MCF 10A (cell line): ENCODE results near the gene KIF19. TPM values are rescaled to one million over a fixed set of nuclear protein-coding genes. Genes with fewer than 3 reads are reported as not detected.

Source experiments
- BruUV-seq: library from RNA; stranded (reverse); fragments of 400-500 nt; replicated peaks from 2 replicates; lab custom pipeline; 2021; lab: Mats Ljungman, UMichigan
- CTCF ChIA-PET: fragments of 300-600 bp; sonication (Branson Sonifier 250); formaldehyde crosslinking; extraction: SDS; loops from one replicate; lab custom pipeline; 2021; ENCODE audit warnings: antibody characterized with exemption, inconsistent platforms; lab: Yijun Ruan, JAX
- POLR2A ChIA-PET: fragments of 300-600, 350-650 bp; sonication (Branson Sonifier 250); formaldehyde crosslinking; extraction: SDS; loops from one replicate; lab custom pipeline; 2020; ENCODE audit warnings: antibody characterized with exemption, inconsistent platforms; lab: Yijun Ruan, JAX
- DNase-seq: peaks from one replicate; pipeline ENCODE4 v3.0.0-alpha.2; 2018; ENCODE audit not compliant: unreplicated experiment
- H3K27ac Mint-ChIP-seq: one replicate; pipeline ENCODE4 v1.8.0; 2022; ENCODE audit warnings: mild to moderate bottlenecking, low read depth, mixed read lengths; ENCODE audit not compliant: unreplicated experiment
- H3K27me3 Mint-ChIP-seq: one replicate; pipeline ENCODE4 v1.8.0; 2022; ENCODE audit warnings: mixed read lengths; ENCODE audit not compliant: insufficient read depth, unreplicated experiment
- H3K36me3 Mint-ChIP-seq: one replicate; pipeline ENCODE4 v1.8.0; 2022; ENCODE audit warnings: mild to moderate bottlenecking, moderate library complexity, mixed read lengths; ENCODE audit not compliant: insufficient read depth, unreplicated experiment
- H3K4me1 Mint-ChIP-seq: one replicate; pipeline ENCODE4 v1.8.0; 2022; ENCODE audit warnings: mixed read lengths; ENCODE audit not compliant: insufficient read depth, unreplicated experiment
- H3K4me3 Mint-ChIP-seq: one replicate; pipeline ENCODE4 v1.8.0; 2022; ENCODE audit warnings: mild to moderate bottlenecking, moderate library complexity, mixed read lengths; ENCODE audit not compliant: unreplicated experiment
- H3K9me3 Mint-ChIP-seq: one replicate; pipeline ENCODE4 v1.8.0; 2022; ENCODE audit warnings: mixed read lengths; ENCODE audit not compliant: unreplicated experiment
- intact Hi-C: fragments of 100-400 bp; cut with micrococcal nuclease; formaldehyde crosslinking; loops from 2 replicates; pipeline ENCODE4 v1.14.1; 2022
- total RNA-seq: library from RNA; stranded (reverse); gene quantifications from 2 replicates; pipeline ENCODE4 v1.2.3, GENCODE V29; 2022
- TF ChIP-seq, protein P1 (sequence below): fragments of 200-600 bp; IDR thresholded peaks from one replicate; pipeline ENCODE4 v1.8.0; 2022; ENCODE audit warnings: antibody characterized with exemption, mild to moderate bottlenecking; ENCODE audit not compliant: unreplicated experiment

The KIF19 gene
- total RNA-seq, 1 experiment from 2014 or later, result not detected

DNA sequence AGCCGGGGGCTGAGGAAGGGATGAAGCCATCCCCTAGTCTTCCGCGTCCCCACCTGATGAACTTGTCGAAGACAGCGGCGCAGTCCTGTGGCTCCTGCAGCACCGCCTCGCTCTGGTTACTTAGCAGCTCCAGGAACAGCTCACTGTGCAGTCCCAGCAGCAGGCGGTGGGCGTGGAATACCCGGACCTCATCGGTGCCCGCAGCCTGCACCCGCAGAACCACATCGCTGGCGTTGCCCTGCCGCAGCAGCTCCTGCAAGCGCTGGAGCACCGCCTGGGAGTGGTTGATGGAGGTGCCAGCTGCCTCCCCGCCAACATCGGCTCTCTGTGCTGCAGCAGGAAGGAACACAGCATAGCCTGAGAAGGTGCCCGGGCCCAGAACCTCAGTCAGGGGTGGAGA lies 33.9 kb downstream of the KIF19 start:
- Mint-ChIP-seq H3K4me1 (no peaks in the 10 kb centered on the region), H3K36me3 (no peaks in the 10 kb centered on the region), H3K9me3 (no peaks in the 10 kb centered on the region), H3K27ac (no peak overlapping the region), H3K27me3 (peaks cover 37% of the 10 kb centered on the region), H3K4me3 (no peak overlapping the region)
- DNase-seq, result no peak
- TF ChIP-seq, protein P1, sequence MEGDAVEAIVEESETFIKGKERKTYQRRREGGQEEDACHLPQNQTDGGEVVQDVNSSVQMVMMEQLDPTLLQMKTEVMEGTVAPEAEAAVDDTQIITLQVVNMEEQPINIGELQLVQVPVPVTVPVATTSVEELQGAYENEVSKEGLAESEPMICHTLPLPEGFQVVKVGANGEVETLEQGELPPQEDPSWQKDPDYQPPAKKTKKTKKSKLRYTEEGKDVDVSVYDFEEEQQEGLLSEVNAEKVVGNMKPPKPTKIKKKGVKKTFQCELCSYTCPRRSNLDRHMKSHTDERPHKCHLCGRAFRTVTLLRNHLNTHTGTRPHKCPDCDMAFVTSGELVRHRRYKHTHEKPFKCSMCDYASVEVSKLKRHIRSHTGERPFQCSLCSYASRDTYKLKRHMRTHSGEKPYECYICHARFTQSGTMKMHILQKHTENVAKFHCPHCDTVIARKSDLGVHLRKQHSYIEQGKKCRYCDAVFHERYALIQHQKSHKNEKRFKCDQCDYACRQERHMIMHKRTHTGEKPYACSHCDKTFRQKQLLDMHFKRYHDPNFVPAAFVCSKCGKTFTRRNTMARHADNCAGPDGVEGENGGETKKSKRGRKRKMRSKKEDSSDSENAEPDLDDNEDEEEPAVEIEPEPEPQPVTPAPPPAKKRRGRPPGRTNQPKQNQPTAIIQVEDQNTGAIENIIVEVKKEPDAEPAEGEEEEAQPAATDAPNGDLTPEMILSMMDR, result no peak
- intact Hi-C loops, result loop anchor here (2.0 kb wide), 2 partner anchors 147 to 157 kb away; partner anchors contain the start of genes RPL38 and TTYH2
- ChIA-PET POLR2A (interaction anchor here (0.6 to 0.9 kb wide), 2 partner anchors 147 to 346 kb away, joined by 3 read pairs; partner anchors contain the start of gene TTYH2), CTCF (interaction anchor here (0.6 to 1.3 kb wide), 8 partner anchors 8 to 366 kb away, joined by 3 to 6 read pairs (median 3); no protein-coding TSS in a partner anchor)
- BruUV-seq, result no TSS peak

DNA sequence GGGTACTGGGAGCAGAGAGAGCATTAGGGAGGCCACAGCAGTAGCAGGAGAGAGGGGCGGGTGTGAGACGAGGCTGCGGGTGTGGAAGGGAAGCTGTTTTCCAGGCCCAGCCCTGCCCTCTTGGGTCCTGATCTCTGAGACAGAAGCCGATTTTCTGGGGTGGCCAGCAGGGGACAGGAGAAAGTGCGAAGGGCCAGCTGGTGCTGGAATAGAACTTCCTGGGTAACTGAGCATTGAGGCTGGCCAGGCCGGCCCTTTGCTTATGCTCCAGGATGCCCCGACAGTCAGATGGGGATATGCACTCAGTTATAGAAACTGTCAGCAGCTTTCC lies 34.8 kb downstream of the KIF19 start:
- Mint-ChIP-seq H3K27me3 (peaks cover 37% of the 10 kb centered on the region), H3K4me1 (no peaks in the 10 kb centered on the region), H3K36me3 (no peaks in the 10 kb centered on the region), H3K27ac (no peak overlapping the region), H3K4me3 (no peak overlapping the region), H3K9me3 (no peaks in the 10 kb centered on the region)
- TF ChIP-seq, protein P1, result no peak
- POLR2A ChIA-PET, result no interaction called here
- CTCF ChIA-PET, result interaction anchor here (0.9 to 1.9 kb wide), 7 partner anchors 9 to 242 kb away, joined by 3 to 7 read pairs (median 5); no protein-coding TSS in a partner anchor
- no TSS peak for BruUV-seq
- intact Hi-C loops, result loop anchor here (1.0 to 2.0 kb wide), 3 partner anchors 60 to 158 kb away; partner anchors contain the start of genes RPL38 and TTYH2
- no peak for DNase-seq

DNA sequence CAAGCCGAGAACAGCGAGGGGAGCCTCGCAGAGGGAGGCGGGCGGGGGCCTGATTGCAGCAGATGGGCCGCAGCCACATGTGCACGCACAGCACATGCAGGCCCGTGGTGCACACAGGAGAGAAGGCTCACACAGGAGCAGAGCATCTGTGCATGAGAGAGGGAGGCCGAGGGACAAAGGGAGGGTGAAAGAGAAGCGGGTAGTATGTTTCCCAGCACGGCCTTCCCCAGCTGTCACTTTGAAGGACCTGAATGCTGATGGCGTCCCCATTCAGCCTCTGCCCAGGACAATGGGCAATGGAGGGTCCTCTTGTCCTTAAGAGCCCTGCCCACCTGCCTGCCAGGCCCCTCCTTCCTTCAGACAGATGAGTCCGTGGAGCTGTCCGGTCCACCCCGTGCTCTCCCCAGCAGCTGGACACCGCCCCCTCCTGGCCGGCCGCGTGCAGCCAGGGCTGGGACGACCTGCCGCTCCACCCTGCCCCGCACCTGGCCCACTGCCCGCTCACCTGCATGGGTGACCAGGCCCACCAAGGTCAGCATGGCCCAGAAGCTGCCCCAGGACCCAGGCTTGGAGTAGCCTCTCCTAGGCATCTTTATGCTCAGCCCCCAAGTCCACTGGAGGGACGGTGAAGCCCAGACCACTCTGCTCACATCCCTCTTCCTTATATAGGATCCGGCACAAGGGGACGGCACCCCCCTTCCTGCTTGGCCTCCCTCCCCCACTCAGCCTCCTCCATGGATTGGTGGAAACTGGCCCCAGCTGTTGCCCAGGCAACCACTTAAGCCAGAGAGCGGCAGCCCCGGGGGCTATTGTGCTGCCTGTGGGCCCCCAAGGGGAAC lies 35.4 kb downstream of the KIF19 start, which contains the start of gene BTBD17:
TSS of gene BTBD17 (minus strand) at position 639 of the 839 bp plus-strand sequence. CDS start at position 590, 49 bp downstream.
- Mint-ChIP-seq H3K27me3 (peaks cover 43% of the 10 kb centered on the region), H3K4me3 (no peak within 1 kb of the TSS), H3K4me1 (no peaks in the 10 kb centered on the region), H3K36me3 (no peaks in the 10 kb centered on the region), H3K9me3 (no peaks in the 10 kb centered on the region), H3K27ac (no peak within 1 kb of the TSS)
- TF ChIP-seq, protein P1, result peak; percentile 52
- intact Hi-C loops, result loop anchor here (1.0 to 2.0 kb wide), 3 partner anchors 60 to 159 kb away; partner anchors contain the start of genes RPL38 and TTYH2
- no TSS peak for BruUV-seq
- ChIA-PET POLR2A (interaction anchor here (0.6 to 0.7 kb wide), 2 partner anchors 158 to 374 kb away, joined by 3 read pairs; partner anchors contain the start of gene RPL38), CTCF (interaction anchor here (0.6 to 2.3 kb wide), 13 partner anchors 9 to 241 kb away, joined by 3 to 7 read pairs (median 3); no protein-coding TSS in a partner anchor)
- peak; percentile 42 for DNase-seq

DNA sequence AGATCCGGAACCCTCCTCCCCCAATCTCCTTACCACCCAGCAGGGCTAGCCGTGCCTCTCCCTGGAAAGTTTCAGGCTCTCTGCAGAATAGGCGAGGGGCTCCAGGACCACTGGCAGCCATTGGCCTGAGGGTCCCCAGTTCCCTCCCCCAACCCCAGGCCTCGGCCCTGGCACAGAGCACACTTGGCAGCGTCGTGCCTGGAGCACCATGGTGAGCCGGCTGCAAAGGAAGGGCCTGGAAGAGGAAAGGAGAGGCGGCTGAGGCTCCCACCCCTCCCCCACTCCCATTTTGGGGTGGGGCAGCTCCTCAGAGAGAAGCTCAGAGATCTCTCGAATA lies 36.0 kb downstream of the KIF19 start:
- intact Hi-C loops, result no loop called here
- Mint-ChIP-seq H3K4me3 (no peak overlapping the region), H3K36me3 (no peaks in the 10 kb centered on the region), H3K27me3 (peaks cover 49% of the 10 kb centered on the region), H3K4me1 (no peaks in the 10 kb centered on the region), H3K27ac (no peak overlapping the region), H3K9me3 (no peaks in the 10 kb centered on the region)
- no peak for DNase-seq
- ChIA-PET CTCF (interaction anchor here (0.6 to 2.3 kb wide), 10 partner anchors 9 to 241 kb away, joined by 3 to 7 read pairs (median 3); no protein-coding TSS in a partner anchor), POLR2A (interaction anchor here (0.6 to 0.7 kb wide), 2 partner anchors 159 to 373 kb away, joined by 3 read pairs; partner anchors contain the start of gene RPL38)
- no TSS peak for BruUV-seq
- TF ChIP-seq, protein P1, result no peak
